ENCODE measurements around the gene PPARA.
A peak's percentile ranks its signal among the peaks of the same experiment; 100 is the strongest.
"Not testable (repeated sequence)": the region's sequence is repeated elsewhere in the genome, so short reads cannot be mapped to it uniquely, and the experiment has no call there.

PPARA gene

DNA sequence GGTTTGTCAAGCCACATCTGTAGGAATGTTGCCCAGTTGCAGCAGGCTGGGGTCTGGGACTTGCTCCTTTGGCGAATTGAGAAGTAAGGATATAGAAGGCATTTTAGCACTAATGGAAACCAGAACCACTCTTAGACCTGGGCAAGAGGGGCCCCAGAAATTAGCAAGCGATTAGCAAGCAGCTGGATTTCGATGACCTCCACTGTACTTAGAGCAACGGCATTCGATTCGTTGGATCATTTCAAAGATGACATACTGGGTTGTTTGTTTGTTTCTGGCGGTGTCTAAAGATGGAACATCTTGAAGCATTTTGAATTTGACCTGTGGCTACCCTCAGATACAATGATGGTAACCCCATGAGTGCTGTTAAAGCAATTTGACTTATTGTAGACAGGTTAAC, 100.9 kb downstream of the PPARA start:
- DNase-seq = no peak

DNA sequence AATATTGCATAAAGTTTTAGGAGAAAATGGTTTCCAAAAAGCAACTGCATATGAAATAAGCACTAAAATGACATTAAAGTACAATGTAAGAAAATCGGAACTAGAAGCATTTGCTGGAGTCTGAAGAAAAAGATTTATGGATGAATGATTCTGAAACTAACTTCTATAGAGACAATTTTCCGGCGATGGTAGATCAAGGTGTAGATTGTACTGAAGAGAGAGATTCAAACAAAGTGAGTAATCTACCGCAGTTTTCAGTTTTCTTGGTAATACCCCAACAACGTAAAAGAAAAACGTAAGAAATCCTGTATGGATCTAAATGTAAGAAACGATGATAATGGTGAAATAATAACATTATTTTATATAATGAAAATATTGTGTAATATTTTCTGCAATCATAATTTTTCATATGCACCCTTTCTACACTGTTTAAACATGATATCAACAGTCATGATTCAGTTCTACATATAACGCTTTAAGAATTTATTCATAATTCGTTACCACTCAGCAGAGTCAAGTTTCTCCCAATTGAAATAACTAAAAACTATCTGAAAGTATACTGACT, 101.6 kb downstream of the PPARA start:
- no peak for DNase-seq

DNA sequence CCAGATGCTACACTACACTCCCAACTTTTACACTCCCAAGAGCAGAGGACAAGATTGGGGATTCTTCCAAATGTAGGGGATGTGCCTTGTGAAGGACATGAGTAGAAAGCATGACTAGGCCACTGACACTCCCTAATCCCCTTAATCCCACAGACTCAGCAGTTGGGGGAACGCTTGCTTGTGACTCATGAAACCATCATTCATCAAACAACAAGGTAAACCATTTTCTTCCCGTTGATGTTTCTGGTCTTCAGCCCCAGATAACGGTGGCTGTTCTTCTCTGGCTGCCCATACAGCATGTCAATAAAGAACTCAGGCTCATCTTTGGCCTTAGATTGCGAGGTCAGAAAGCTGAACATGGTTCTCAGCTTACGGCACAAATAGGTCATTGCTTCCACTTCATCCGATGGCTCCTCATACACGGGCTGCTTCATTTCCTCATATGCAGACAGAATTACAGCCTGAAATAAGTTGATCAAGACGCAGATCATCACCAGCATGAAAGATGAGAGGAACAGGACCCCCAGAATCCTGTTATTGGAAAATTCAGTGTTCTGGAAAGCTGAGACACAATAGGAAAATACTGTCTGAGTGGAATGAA, 106.1 kb downstream of the PPARA start:
- DNase-seq = no peak

DNA sequence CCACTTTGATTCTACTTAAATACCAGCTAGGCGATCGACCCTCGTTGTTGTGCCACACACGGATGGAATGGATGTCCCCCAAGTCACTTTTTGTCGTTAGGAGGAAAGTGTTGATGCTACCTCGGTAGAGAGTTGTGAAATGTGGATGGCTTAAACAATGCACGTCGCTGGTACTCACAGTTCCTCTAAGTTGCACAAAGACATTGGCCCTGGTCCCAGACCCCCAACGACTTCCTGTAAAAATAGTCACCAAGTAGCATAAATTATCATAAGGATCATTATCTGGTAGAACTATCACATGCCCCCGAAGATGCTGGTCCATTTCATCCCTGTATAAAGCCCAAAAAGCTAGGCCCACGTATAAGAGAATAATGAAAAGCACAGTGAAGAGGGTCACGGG, 109.0 kb downstream of the PPARA start:
- DNase-seq = no peak

DNA sequence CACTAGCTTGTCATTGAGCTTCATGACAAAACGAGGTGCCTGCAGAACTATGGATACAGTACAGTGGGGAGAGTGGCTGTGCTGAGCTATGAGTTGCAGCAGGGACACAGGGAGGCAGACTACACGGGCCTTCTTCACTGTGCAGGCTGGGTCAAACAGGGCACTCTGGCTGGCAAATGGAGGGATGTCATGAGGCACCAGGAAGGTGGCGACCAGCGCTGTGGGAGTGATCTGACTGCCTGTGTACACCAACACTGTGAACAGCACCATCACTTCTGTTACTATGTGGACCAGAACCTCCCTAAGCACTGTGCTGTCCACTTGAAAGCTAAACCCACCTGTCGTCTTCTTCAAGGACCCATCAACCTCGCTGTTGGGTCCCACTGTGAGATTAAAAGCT, 109.7 kb downstream of the PPARA start:
- DNase-seq = no peak

DNA sequence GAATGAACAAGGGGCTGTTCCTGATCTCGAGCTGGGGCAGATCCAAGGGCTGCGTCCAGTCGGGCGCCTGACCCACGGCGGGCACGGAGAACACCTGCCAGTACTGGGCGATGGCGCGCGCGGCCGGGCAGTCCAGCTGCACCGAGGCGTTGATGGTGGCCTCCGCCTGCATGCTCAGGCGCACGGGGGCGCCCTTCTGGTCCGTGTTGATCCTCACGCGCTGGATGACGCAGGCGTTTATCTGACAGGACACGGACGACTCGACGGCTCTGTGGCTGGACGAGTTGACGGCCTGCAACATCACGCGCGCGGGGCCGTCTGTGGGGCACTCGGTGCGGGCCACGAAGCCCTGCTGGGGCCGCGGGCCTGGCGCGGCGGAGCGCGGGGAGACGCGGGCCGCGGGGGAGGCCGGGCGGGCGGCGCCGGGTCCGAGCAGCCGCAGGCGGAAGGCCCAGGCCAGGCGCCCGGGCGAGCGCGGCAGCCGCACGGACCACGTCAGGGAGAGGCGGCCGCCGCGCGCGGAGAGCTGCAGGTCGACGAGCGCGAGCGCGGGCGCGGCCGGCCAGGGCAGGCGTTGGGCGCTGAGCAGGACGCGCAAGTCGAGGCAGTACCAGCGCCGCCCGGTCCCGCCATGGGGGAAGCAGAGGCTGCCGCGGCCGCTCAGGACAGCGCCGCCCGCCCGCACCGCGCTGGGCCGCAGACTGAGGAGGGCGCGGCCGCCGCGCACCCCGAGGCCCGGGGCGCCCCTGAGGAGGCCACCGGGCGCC, 112.3 kb downstream of the PPARA start:
- no peak for DNase-seq

DNA sequence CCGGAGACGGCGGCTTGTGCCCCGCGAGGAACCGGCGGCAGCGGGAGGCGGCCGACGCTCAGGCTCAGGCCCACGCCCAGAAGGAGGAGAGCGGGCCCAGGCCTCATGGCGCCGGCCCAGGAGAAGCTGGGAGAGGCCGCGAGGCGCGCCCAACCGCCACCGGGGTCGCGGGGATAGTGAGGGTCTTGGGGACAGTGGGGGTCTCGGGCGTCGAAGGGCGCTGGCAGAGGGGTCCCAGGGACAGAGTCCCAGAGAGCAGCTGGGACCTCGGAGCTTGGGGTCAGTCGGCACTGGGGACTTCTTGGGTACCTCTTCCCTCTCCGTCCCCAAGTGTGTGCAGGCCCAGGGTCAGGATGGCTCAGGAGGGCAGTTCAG, 112.9 kb downstream of the PPARA start, which contains the start of gene PKDREJ:
Gene PKDREJ (minus strand): TSS at position 128 of the 375 bp plus-strand sequence. CDS start 21 bp downstream, at position 107.
- no peak for DNase-seq

DNA sequence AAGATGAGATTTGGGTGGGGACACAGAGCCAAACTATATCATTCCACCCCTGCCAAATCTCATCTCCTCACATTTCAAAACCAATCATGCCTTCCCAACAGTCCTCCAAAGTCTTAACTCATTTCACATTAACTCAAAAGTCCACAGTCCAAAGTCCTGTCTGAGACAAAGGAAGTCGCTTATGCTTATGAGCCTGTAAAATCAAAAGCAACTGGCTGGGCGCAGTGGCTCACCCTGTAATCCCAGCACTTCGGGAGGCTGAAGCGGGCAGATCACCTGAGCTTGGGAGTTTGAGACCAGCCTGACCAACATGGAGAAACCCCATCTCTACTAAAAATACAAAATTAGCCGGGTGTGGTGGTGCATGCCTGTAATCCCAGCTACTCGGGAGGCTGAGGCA, 114.2 kb downstream of the PPARA start:
- not testable (repeated sequence) for DNase-seq

DNA sequence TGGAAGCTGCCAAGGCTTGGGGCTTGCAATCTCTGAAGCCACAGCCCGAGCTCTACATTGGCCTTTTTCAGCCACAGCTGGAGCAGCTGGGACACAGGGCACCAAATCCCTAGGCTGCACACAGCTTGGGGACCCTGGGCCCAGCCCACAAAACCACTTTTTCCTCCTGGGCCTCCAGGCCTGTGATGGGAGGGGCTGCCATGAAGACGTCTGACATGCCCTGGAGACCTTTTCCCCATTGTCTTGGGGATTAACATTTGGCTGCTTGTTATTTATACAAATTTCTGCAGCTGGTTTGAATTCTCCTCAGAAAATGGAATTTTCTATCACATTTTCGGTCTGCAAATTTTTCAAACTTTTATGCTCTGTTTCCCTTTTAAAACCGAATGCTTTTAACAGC, 115.3 kb downstream of the PPARA start:
- not testable (repeated sequence) for DNase-seq

DNA sequence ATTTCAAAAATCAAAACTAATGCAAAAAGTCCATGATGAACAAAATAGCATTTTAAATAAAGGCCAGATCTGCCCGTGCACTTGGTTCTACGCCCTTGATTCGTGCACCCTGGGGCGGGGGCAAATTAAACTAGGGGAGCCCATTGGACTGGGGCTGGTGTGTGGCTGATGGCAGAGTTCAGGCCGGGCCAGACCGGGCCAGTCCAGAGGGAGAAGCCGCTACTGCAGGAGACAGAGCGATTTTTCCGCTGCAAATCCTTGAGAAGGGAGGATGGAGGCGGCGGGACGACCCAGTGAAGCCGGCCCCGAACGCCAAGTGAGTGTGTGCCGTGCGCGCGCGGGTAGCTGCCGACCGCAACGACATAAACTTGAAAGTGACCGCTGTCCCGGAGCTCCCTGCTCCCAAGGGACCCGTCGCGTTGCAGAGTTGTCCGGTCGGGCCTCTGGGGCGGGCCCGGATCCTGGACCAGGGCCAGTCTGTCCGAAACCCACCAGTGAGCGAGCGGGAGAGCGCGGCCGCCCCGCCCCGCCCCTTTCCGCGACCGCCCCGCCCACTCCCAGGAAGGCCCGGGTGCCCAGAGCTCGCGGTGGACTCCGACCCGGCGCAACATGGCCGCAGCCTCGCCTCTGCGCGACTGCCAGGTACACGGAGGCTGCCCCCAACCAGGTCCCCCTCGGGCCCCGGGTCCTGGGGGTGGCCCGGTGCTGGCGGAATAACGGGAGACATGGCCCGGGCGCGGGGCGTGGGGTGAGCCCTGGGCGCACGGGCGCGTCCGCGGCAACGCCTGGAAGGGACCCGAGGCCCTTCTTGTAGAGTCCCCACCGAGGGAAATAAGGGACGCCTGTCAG, 117.3 kb downstream of the PPARA start, which contains the start of gene TTC38:
Gene TTC38 (plus strand): TSS at position 578 of the 849 bp plus-strand sequence. CDS start 32 bp downstream, at position 610.
- DNase-seq = peak; percentile 76

DNA sequence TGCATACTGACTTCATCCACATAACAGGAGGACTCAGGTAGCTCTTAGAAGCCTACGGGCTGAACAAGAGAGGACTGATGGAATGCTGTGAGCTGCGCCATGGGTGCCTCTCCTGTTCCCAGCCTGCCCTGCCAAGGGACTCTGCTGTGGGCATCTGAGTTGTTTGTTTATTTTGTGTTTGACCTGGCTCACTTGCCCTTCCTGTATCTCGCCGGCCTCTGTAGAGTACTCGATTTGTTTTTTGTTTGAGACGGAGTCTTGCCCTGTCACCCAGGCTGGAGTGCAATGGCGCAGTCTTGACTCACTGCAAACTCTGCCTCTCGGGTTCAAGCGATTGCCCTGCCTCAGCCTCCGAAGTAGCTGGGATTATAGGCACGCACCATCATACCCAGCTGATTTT, 119.2 kb downstream of the PPARA start:
- no peak for DNase-seq

DNA sequence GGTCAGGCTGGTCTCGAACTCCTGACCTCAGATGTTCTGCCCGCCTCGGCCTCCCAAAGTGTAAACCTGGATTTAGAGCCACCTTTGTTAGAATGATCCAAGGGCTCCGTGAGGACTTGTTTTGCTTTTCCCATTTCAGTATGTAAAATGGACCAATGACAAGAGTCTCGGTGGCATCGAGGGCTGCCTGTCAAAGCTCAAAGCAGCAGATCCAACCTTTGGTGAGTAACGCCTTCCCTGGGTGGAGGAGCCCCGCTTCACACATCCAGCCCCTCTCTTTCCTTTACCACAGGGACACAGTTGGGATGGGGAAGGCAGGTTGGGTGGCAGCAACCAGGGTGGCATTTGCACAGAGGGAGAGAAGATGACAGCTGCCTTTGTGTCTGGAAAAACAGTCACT, 121.9 kb downstream of the PPARA start:
- DNase-seq = no peak

DNA sequence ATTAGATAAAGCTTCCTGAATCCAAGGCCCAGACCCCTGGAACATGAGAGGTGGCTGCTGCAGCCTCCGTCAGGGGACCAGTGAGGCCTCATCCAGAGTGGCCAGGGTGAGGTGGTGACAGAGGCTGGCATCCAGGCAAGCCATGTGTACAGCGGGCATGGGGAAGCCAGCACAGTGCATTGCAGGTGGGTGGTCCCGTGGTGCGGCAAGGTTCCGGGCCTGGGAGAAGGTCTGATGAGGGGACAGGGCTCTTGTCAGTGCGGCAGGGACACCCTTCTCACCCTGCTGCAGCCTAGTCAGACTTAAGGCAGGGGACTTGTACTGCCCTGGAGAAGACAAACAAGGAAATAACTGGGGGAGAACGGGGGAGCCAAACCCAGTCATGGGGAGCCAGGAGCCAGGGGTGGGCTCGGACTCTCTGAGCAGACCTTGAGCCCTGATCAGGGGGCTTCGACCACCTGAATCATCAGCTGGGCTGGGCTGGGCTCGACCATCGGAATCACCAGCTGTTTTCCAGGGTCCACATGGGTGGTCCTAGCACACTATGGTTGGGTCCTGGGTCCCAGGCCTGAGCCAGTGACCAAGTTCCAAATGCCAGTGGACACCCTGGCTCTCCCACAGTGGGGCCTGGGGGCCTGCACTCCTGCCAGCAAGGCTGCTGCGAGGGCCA, 122.6 kb downstream of the PPARA start:
- no peak for DNase-seq

DNA sequence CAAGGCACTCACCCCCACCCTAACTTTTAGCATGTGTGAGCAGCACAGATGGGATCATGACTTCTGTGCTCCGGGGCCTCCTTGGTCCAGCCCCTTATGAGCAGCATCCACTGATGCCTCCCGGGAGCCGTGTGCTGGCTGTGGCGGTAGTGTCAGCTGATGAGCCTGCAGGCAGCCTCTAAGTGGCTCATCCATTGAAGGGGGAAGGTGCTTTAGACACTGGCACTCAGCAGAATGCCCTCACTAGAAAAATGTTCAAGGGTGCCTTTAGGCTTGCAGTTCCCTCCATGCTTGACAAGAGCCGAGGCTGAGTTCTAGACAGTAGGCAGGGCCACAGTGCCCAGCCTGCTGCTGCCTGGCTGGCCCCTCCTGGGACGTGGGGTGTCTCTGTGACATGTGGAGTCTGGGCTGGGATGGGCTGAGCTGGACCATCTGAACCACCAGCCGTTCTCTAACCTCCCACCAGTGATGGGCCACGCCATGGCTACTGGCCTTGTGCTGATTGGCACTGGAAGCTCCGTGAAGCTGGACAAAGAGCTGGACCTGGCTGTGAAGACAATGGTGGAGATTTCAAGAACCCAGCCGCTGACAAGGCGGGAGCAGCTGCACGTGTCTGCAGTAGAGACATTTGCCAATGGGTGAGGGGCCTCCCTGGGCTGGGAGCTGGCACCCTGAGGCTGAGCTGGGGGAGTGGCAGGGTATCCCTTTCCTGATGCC, 123.3 kb downstream of the PPARA start:
- no peak for DNase-seq

DNA sequence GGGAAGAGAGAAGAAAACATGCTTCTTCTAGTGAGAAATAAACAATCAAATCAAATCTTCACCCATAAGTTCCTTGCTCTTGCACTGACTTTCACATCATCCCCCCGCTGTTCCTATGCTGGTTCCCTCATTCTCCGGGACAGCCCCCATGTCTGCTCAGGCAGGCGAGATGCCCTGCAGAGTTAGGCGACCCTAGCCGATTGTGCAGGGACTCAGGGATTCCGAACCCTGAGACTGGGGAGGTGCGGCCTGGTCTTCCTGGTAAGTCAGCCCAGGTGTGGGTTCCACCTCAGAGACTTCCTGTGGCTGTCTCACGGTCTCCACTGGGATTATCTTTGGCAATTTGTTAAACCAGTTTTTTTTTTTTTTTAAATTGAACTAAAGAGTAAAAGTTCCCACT, 124.1 kb downstream of the PPARA start:
- DNase-seq = no peak

DNA sequence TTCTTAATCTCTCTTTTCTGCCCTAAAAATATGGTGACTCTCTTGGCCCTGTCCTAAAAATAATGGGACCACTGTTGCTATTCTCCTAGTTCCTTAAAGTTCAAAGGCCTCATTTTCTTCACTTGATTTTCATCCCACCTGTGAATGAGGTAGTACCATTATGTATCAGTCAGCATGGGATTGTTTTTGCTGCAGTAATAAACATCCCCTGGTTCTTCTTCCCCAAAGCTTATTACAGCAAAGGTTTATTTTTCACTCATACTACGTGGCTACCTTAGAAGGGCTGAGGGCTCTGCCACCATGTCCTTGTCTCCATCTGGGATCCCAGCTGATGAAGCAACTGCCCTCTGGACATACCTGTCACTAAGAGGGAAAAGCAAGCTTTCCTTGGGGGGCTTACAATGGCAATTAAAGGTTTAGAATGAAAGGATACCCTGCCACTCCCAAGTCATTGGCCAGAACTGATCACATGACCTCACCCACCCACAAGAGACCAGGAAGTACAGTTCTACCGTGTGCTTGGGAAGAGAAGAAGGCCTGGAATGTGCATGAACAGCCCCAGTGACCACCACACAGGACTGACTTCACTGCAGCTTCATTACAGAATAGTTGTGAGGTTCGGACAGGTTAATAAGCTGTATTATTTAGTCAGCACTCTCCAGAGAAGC, 125.3 kb downstream of the PPARA start:
- DNase-seq = no peak

DNA sequence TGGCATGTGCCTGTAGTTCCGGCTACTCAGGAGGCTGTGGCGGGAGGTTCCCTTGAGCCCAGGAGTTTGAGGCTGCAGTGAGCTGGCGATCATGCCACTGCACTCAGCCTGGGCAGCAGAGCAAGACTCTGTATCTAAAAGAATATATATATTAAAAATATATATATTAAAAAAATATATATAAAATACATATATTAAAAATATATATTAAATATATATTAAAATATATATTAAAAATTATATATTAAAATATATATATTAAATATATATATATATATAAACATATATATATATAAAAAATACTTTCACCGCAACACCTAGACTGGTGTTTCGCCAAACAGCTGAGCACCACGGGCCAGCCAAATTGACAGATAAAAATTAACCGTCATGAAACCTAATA, 126.2 kb downstream of the PPARA start:
- DNase-seq = no peak

DNA sequence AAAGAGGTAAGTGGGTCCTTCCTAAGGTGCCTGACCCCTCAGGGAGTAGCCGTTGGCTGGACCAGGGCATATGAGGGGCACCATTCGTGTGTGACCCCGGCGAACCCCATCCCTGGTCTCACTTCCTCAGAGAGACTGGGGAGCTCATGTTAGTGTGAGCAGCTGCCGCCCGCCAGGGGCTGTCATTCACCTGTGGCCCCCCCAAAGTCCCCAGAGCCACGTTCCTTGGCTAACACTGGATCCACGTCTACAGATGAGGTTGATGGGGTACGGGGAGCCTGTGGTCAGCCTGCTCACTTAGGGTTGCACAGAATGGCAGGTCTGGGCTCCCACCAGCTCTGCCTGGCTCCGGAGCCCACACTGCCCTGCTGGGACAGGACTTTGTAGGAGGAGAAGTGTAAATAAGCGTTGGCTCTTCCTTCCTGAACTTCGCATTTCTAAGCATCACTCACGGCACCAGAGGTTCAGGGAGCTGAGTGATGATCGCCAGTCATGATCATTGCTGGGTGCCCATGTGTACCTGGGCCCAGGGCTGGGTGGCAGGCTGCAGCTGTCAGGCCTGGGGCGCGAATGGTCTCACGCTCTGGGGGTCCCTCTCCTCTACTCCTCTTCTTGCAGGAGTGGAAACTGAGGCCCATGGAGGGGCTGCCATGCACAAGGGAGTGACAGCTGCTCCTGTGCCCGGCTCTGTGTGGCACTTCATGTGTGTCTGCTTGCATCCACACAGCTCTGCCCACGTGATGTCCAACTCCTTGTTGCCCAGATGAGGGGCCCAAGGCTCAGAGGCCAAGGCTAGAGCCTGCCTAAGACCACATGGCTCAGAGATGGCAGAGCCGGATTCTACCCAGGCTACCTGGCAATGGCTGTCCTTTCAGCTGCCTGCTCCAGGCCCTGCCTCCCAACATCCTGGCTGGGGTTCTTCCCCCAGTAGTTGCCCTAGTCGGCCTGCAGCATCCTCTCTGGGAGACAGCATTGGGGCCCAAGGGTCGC, 128.6 kb downstream of the PPARA start:
- no peak for DNase-seq

DNA sequence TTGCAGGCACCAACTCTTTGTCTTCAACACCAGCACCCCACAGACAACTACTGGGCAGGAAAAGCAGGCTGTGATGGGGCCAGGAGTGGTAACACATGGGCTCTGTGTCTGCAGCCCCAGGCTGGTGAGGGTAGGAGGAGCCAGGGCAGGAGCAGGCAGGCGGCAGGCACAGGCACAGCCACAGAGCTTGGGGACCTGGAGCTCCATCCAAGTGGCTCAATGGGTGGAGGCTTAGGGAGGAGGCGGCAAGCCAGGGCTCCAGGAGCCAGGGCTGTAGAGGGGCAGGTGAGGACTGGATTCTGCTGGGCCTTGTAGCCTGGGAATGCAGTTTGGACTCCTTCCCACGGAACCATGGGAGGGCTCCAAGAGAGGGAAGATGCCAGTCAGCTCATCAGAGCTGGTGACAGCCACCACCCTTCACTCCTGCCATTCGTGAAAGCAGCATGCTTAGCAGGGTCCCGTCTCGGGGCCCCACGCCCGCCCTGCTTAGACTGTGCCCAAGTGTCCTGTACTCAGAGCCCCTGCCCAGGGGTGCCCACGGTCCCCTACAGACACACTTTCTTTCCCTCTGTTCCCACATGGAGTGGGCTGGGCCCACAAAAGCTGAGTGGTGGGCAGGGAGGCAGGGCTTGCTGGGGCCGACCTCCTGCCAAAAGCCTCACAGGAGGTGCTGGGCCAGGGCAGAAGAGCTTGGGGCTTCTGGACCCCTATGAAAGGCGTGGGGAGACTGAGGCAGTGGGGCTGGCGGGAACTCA, 129.9 kb downstream of the PPARA start:
- DNase-seq = no peak

Data from NCI-H69 (cell line).